Measurements from ENCODE around the gene BRAT1. TPM values are rescaled to one million over a fixed set of nuclear protein-coding genes. Genes with fewer than 3 reads are reported as not detected.

Gene BRAT1
- polyA plus RNA-seq, 4 donors = 22.8 to 44.1 (median 36.6) TPM

DNA sequence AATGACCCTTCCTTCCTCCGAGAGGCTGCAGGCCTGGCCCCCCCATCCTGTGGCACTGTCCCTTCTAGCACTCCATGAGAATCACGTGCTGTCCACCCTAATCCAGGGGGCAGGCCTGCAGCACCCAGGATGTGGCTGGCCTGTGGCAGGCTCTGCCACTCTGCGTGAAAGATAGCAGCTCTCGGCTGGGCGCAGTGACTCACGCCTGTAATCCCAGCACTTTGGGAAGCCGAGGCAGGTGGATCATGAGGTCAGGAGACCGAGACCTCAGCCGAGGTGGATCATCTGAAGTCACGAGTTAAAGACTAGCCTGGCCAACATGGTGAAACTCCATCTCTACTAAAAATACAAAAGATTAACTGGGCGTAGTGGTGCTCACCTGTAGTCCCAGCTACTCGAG lies 54.6 kb downstream of the BRAT1 start:
- no peak for DNase-seq (ENCODE audit: low read depth in 4 of 4, low spot score in 2 of 4)

DNA sequence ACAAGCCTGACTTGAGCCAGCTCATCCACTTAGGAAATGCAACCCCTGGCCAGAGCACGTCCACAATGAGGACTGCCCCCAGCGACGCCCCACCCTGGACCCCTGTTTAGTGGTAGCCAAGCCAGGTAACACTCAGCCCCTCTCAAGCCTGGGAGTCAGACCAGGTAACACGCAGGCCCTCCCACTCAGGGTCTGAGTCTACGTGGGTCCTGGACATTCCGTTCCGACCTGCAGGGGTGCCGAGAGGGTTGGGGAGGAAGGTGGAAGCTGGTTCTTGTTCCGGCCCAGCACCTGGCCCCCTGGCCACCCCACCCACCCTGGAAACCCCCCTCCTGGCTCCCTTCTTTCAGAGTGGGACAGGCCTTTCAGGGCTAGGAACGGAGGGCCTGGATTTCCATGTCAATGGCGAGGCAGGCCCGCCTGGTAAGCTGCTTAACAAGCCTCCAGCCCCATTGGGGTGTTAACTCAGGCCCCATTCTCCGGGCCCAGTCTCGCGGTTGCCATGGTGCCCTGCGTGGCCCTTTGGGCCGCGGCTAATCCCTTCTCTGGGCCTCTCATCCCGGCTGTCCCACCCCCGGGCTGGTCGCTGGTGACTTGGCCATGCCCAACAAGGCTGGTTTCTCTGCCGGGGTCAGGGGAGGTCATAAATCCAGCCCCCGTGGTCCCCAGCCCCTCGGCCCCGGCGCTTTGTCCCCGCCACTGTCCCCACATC lies 55.4 kb downstream of the BRAT1 start:
- DNase-seq (ENCODE audit: low read depth in 4 of 4, low spot score in 2 of 4) = no peak

DNA sequence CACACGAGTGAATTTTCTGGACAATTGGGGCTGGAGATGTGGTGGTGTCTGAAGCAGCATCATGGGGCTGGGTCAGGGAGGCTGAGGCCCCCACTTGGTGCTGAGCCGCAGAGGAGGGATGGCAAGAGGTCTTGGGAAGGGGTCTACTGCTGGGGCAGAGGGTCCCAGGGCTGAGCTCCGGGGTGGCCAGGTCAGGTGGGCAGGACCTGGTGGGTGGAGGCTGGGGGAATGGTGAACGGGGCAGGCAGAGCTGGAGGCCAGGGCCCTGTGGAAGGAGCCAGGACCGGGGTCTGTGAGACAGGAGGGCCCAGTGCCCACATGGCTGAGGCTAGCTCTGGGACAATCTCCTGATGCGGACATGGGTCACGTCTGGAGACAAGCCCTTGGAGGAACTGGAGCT lies 56.1 kb downstream of the BRAT1 start:
- no peak for DNase-seq (ENCODE audit: low read depth in 4 of 4, low spot score in 2 of 4)

DNA sequence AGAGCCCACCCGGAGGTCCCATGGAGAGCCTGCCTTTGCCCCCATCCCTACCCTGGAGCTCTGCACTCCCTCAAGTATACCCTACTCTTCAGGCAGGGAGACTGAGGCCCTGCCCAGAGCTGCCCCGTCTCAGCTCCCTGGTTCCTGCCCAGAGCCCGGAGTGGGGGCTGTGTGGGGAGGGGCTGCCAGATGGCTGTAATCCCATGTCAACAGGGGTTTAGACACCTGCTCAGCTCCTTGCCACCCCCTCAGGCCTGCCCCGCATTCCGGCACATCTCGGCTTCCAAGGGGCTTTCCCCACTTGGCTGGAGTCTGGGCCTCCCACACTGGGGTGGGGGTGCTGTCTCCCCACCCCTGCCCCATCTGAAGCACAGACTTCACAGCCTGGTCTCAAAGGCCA lies 56.6 kb downstream of the BRAT1 start:
- DNase-seq (ENCODE audit: low read depth in 4 of 4, low spot score in 2 of 4) = no peak

DNA sequence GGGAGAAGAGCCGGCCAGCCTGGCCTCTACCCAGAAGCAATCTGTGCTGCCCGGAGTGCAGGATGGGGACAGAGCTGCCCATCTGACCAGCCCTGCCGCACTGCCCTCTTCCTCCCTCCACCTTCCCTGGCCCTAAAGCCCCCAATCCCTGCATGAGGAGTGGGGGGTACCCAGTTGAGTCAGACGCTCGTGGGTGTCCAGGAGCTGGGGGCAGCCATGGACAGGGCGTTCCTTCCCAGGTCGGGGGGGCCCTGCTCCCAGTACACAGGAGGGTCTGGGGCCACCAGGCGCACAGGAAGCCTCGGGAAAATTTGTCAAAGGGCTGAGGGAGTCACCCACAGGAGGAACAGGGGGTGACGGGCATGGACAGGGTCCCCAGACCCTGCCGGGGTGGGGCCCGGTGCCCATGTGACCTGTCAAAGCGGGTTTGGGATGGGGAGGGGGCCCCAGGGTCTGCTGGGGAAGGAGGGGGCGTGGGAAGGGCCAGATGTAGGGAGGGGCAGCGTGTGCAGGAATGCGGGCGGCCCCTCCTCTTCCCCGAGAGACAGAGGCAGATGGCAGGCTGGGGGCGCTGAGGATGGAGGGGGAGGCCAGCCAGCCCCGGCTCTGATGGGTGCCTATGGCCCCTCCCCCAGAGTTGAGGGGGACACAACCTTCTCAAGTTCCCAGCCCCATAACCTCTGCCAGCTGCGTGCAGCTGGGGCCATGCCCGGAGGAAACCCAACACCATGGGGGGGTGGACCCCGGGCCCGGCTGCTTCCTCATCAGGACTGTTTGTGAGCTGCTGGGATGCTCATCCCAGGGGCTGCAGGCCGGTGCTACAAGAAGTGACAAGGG lies 57.6 kb downstream of the BRAT1 start:
- no peak for DNase-seq (ENCODE audit: low read depth in 4 of 4, low spot score in 2 of 4)

DNA sequence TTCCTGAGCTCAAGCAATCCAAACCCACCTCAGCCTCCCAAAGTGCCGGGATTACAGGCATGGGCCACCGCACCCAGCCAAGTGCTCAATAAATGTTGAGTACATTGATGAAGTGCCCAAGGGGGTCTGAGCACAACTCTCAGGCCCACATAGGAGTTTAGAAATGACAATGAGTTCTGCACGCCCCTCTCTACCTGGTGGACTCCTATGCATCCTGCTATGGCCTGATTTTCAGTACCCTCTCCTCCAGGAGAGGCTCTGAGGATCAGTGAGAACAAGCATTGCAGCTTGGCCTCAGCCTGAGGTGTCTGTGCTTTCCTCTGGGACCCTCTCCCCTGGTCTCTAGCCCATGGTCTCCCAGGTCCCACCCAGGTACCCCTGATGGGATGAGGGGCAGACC lies 58.3 kb downstream of the BRAT1 start:
- no peak for DNase-seq (ENCODE audit: low read depth in 4 of 4, low spot score in 2 of 4)

DNA sequence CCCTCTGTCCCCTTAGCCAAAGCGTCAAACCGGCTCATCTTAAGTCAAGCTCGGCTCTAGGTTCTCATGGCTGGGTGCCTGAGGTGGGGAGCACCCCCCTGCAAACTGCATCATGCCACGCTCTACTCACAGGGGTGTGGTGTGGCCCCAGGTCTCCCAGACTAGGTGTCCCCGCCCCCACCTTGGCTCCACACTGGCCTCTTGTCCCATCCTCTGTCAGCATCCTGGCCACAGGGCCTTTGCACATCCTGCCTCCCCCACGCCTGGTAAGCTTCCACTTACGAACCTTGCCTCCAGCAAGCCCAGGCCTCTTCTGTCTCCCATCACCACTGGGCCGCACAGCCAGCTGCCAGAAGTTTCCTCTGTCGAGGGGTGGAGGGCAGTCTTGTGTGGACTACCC lies 58.9 kb downstream of the BRAT1 start:
- no peak for DNase-seq (ENCODE audit: low read depth in 4 of 4, low spot score in 2 of 4)

DNA sequence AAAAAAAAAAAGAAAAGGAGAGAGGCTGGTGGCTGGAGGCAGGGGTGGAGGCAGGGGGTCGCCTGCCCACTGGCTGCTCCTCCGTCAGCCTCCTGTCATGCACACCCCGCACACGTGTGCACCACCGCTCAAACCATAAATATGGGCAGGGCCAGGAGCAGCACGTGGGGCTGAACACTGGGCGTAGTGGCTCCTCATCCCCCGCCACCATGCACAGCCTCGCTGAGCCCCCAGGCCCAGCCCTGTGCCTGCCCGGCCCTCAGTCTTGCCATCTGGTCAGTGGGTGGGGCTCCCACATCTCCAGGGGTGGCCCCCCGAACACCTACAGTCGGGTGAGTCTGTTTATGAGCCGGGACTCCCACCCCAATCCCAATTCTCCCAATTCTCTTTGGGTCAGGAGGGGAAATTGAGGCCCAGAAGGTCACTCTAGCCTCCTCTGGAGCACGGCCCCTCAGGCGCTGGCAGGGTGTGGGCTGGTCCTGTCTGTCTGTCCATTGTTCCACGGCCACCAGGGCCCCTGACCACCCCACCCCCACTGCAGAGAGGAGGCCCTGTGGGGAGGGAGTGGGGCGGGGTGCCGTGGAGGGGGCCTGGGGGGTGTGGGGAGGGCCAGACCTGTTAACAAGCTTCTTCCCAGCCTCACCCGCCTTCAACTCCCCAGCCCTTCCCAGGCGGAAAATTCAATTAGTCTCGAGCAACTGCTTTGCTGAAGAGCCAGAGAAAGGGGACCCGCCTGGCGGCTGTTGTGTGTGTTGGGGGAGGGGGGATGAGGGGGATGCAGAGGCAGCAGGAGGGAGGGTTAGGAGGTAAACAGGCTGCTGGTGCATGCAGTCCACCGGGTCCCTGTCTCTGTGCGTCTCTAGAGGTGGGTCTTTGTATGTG lies 59.7 kb downstream of the BRAT1 start:
- DNase-seq (ENCODE audit: low read depth in 4 of 4, low spot score in 2 of 4) = no peak

DNA sequence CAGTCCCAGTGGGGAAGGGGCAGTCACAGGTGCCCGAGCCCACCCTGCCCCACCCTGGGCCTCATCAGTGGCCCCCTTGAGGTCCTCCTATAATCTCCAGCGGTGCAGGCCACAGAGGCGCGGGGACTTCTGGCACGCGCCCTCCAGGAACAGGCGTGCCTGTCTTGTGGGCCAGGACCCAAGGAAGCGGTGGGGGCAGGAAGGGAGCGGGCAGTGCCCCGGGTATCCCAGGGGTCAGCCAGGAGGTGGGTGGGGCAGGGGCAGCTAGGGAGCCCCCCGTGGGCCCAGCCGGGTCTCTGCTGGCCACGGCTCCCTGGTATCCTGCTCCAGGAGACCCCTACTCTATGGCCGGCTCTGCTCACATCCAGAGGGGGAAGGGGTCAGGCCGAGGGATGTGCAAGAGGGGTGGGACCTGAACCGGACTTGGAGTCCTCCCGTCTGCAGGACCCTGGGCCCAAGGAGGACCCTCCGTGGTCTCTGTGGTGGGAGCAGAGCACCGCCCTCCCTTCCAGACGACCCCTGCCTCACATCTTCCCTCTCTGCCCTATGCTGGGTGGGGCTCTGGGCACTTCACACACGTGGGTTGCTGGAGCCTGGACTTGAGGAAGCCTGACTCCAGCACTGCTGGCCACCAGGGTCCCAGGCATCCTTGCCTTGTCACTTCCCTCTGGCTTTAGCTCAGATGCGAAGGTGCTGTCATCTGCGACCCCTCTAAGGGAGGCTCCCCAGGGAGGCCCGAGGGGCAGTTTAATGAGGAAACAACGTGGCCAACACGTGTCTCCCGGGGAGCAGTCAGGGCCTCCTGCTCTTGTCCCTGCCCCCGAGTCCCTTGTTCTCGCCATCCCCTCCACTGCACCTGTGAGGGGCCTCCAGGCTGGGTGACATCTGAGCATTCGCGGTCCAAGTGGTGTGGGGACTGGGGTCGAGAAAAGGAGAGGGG lies 60.9 kb downstream of the BRAT1 start:
- no peak for DNase-seq (ENCODE audit: low read depth in 4 of 4, low spot score in 2 of 4)

DNA sequence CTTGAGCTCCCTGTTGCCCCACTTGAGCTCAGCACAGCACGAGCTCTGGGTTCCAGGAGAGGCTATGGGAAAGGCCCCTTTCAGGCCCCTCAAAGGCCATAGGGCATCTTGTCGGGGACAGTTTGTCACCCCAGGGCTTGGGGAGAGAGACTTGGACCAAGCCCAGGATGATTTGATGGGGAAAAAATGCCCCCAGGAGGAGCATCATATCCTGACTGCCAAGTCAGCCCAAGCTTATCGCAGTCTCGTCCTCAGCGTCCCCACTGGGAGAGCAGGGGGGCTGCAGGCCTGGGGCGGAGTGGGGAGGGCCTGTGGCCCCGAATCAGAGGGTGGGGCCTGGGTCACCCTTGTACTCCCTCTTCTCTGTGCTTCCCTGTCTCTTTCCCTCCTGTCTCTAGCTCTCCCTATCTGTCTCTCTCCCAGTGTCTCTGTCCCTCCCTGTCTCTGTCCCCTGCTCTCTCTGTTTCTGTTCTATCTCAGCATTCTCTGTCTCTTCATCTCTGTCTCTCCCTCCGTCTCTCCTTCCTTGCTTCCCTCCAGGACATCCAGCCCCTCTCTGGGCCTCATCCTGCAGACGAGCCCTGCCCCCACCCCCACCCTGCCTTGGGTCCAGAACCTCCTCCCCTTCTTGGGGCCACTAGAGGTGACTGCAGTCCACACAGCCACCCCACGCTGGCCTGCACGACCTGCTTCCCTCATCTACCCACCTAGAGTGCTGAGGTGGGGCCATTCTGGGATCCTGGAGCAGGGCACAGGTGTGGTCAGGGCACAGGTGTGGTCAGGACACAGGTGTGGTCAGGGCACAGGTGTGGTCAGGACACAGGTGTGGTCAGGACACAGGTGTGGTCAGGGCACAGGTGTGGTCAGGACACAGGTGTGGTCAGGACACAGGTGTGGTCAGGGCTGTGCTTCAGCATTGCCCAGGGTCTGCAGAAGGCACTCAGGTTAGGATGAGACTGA lies 61.8 kb downstream of the BRAT1 start:
- no peak for DNase-seq (ENCODE audit: low read depth in 4 of 4, low spot score in 2 of 4)

DNA sequence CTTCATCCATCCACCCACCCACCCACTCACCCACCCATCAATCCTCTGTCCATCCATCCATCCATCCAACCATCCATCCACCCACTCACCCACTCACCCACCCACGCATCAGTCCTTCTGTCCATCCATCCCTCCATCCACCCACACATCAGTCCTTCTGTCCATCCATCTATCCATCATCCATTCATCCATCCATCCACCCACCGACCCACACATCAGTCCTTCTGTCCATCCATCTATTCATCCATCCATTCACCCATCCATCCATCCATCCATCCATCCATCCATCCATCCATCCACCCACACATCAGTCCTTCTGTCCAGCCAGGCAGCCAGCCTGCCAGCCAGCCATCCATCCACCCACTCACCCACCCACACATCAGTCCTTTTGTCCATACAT lies 63.3 kb downstream of the BRAT1 start:
- DNase-seq (ENCODE audit: low read depth in 4 of 4, low spot score in 2 of 4) = no peak

DNA sequence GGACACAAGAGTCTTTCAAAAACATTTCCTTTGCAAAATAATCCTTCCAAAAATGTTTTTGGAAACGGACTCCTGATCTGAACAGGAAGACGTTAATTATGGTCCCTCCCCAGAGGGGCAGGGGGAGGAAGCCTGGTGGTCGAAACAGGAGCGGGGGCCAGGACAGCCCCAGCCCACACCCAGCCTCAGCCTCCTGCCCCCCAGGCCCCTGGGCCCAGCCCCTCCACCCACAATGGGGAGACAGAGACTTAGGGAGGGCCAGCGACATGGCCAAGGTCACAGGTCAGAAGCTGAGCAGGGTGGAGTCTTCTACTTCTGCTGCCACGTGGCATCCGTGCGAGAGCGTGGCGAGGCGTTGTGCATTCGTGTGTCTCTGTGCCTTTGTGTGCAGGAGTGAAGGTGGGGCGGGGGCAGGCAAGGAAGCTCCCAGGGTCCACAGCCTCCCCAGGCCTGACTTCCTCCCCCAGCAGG lies 65.1 kb downstream of the BRAT1 start:
- DNase-seq (ENCODE audit: low read depth in 4 of 4, low spot score in 2 of 4) = no peak

DNA sequence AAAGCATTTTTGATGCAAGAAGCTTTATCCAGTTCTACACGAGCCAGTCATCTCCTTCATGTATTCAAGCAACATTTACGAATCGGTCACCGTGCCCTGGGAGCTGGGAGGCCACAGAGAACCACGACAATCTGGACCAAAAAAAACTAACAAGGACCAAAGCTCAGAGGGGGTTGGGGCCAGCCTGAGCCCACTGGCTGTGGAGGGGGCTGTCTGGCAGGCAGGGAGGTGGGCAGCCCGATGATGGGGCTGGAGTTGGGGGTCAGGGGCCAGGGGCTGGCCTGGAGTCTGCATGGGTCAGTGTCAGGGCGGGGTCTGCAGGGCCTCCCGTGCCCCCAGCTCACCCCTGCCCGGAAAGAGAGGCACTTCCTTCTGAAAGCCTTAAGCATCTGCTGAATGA lies 66.6 kb downstream of the BRAT1 start:
- DNase-seq (ENCODE audit: low read depth in 4 of 4, low spot score in 2 of 4) = no peak

DNA sequence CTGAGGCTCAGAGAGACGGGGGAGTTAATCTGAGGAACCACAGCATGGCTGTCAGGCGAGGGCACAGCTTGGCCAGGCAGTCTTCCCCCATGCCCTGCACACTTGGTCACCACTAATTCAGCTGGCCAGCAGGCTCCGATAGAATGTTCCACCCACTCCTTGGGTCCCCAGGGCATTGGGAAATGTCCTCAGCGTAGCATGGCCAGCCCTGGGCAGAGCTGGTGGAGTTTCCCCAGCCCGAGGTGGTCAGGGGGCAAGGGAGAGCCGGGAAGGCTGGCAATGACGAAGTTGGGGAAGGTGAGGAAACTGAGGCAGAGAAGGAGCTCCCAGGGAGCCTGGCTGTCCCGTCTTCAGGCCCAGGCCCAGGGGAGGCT lies 67.1 kb downstream of the BRAT1 start:
- DNase-seq (ENCODE audit: low read depth in 4 of 4, low spot score in 2 of 4) = no peak

Other genes with a start within 250 kb of the BRAT1 start
- 10 to 100 TPM; 33.0 to 38.1 (median 35.9) TPM for gene SNX8, start 241.1 kb downstream of the BRAT1 start, polyA plus RNA-seq (ENCODE audit: insufficient read length in 4 of 4)
- gene EIF3B, start 200.7 kb downstream of the BRAT1 start, polyA plus RNA-seq (ENCODE audit: insufficient read length in 4 of 4) = 100 to 1,000 TPM; 136 to 174 (median 148) TPM
- gene CHST12, start 151.9 kb downstream of the BRAT1 start, polyA plus RNA-seq (ENCODE audit: insufficient read length in 4 of 4) = 10 to 100 TPM in 3 of 4 donors, 1 to 10 TPM in 1; 9.5 to 16.7 (median 13.5) TPM
- gene GRIFIN, start 79.1 kb downstream of the BRAT1 start, polyA plus RNA-seq (ENCODE audit: insufficient read length in 4 of 4) = under 1 TPM in 2 of 4 donors, not detected in 2; 0.31 to 0.32 TPM
- 10 to 100 TPM; 27.0 to 44.4 (median 38.0) TPM for gene LFNG, start 35.8 kb downstream of the BRAT1 start, polyA plus RNA-seq (ENCODE audit: insufficient read length in 4 of 4)
- gene IQCE, start 3.5 kb upstream of the BRAT1 start, polyA plus RNA-seq (ENCODE audit: insufficient read length in 4 of 4) = 10 to 100 TPM; 20.2 to 30.3 (median 22.2) TPM
- 100 to 1,000 TPM in 3 of 4 donors, 10 to 100 TPM in 1; 74.6 to 151 (median 127) TPM for gene TTYH3, start 76.5 kb upstream of the BRAT1 start, polyA plus RNA-seq (ENCODE audit: insufficient read length in 4 of 4)
- under 1 TPM; 0.11 to 0.59 (median 0.22) TPM for gene AMZ1, start 132.7 kb upstream of the BRAT1 start, polyA plus RNA-seq (ENCODE audit: insufficient read length in 4 of 4)